ENCODE results near the gene PPM1L. TPM values are rescaled to one million over a fixed set of nuclear protein-coding genes. Genes with fewer than 3 reads are reported as not detected.

The PPM1L gene
- total and polyA plus RNA-seq, 10 of the 15 experiments (the other 5 are each of a cell fraction or from before 2014, with no cell fraction given), result under 0.01 to 0.33 (median 0.06) TPM; not detected in 1

- Histone ChIP-seq H3K36me3 (ENCODE audit: control insufficient read depth in 2 of 2, insufficient read depth in 2 of 2, low read length in 1 of 2) (no peaks in the 10 kb centered on the region), H3K4me1 (ENCODE audit: control insufficient read depth, insufficient read depth, low read length) (peaks cover 27% of the 10 kb centered on the region), H3K79me2 (ENCODE audit: control insufficient read depth, insufficient read depth, low read length) (no peaks in the 10 kb centered on the region), H3K9me3 (replicated peaks; ENCODE audit: control insufficient read depth, insufficient read depth, low read length) (no peaks in the 10 kb centered on the region), H3K27ac (ENCODE audit: control insufficient read depth, insufficient read depth) (no peak overlapping the region), H3K9ac (ENCODE audit: control insufficient read depth, insufficient read depth, low read length) (no peak overlapping the region), H3K4me2 (ENCODE audit: control insufficient read depth, insufficient read depth) (peak overlapping the region; percentile 64), H3K27me3 (replicated peaks in 1 of 2; ENCODE audit: control insufficient read depth in 2 of 2, insufficient read depth in 2 of 2, low read length in 1 of 2) (no peaks in the 10 kb centered on the region), H4K20me1 (ENCODE audit: control insufficient read depth, insufficient read depth) (no peaks in the 10 kb centered on the region), H2AFZ (ENCODE audit: control insufficient read depth, low read depth, low read length) (no peak overlapping the region), H3K4me3 (no peak overlapping the region)
- ChIA-PET CTCF (interaction anchor here (1.4 kb wide), 1 partner anchor 12 kb away, joined by 3 read pairs; no protein-coding TSS in a partner anchor), RAD21 (ENCODE audit: unreplicated experiment) (interaction anchor here (0.8 to 1.4 kb wide), 2 partner anchors 28 to 135 kb away, joined by 3 read pairs; no protein-coding TSS in a partner anchor), SMC1A (ENCODE audit: uncharacterized antibody, unreplicated experiment) (interaction anchor here (0.8 kb wide), 1 partner anchor 12 kb away, joined by 3 read pairs; no protein-coding TSS in a partner anchor), POLR2A (no interaction called here)
- FAIRE-seq (peak; percentile 27), DNase-seq (ENCODE audit: low read depth, low spot score) (no peak), ATAC-seq (peak; percentile 12; the same call in 2 of the 3 replicates)
- intact Hi-C loops (cut with micrococcal nuclease; ENCODE audit: unreplicated experiment), result no loop called here
- no peak for TF ChIP-seq RB1 (IDR thresholded peaks at IDR 0.05; ENCODE audit: borderline replicate concordance)
- no peak for TF ChIP-seq POU2F2 (IDR thresholded peaks at IDR 0.05; ENCODE audit: borderline replicate concordance, low read depth, low read length)
- TF ChIP-seq HDAC6 (IDR thresholded peaks at IDR 0.05; ENCODE audit: unreplicated experiment), result no peak
- TF ChIP-seq IKZF1 (conservative IDR thresholded peaks at IDR 0.05), result 0 out of 2 replicates have a peak, but pooled peaks have one; percentile 8
- TF ChIP-seq, protein P1, sequence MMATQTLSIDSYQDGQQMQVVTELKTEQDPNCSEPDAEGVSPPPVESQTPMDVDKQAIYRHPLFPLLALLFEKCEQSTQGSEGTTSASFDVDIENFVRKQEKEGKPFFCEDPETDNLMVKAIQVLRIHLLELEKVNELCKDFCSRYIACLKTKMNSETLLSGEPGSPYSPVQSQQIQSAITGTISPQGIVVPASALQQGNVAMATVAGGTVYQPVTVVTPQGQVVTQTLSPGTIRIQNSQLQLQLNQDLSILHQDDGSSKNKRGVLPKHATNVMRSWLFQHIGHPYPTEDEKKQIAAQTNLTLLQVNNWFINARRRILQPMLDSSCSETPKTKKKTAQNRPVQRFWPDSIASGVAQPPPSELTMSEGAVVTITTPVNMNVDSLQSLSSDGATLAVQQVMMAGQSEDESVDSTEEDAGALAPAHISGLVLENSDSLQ (IDR thresholded peaks at IDR 0.05), result no peak
- TF ChIP-seq, protein P2, sequence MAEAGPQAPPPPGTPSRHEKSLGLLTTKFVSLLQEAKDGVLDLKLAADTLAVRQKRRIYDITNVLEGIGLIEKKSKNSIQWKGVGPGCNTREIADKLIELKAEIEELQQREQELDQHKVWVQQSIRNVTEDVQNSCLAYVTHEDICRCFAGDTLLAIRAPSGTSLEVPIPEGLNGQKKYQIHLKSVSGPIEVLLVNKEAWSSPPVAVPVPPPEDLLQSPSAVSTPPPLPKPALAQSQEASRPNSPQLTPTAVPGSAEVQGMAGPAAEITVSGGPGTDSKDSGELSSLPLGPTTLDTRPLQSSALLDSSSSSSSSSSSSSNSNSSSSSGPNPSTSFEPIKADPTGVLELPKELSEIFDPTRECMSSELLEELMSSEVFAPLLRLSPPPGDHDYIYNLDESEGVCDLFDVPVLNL (IDR thresholded peaks at IDR 0.05; ENCODE audit: low read depth, low read length), result no peak
- TF ChIP-seq KAT2A (conservative IDR thresholded peaks at IDR 0.05; ENCODE audit: control insufficient read depth, low read depth, low read length), result no peak
- no peak for TF ChIP-seq ZZZ3 (IDR thresholded peaks at IDR 0.05; ENCODE audit: control insufficient read depth, insufficient read length, low read depth)
- no peak for TF ChIP-seq NRF1 (conservative IDR thresholded peaks at IDR 0.05; ENCODE audit: low read depth, low read length)
- TF ChIP-seq EGR1 (IDR thresholded peaks at IDR 0.05; ENCODE audit: borderline replicate concordance in 1 of 2, low read depth in 2 of 2, low read length in 2 of 2), result no peak
- no peak for TF ChIP-seq ESRRA (IDR thresholded peaks at IDR 0.05; ENCODE audit: low read length)
- TF ChIP-seq EED (IDR thresholded peaks at IDR 0.05; ENCODE audit: low read depth), result 0 out of 2 replicates have a peak, but pooled peaks have one; percentile 8
- WGBS (ENCODE audit: insufficient coverage, insufficient replicate concordance, low lambda C conversion rate, missing lambda C conversion rate), result 95% methylated on average over 9 of the region's 9 CpGs
- no TSS peak for BruUV-seq (replicated peaks)
- in situ Hi-C loops (cut with MboI), result no loop called here
Measured at GRCh38 chr3:161070252-161070930, 314.4 kb downstream of the PPM1L start.

Measured in GM12878 (cell line).